Umbilical cord (tissue), 2 donors: Measurements from ENCODE around the gene CHD1. TPM values are rescaled to one million over a fixed set of nuclear protein-coding genes. Genes with fewer than 3 reads are reported as not detected.
"Not testable (repeated sequence)": the region's sequence is repeated elsewhere in the genome, so short reads cannot be mapped to it uniquely, and the experiment has no call there.

Source experiments
- DNase-seq: peaks from one replicate; pipeline ENCODE4 v3.0.0-alpha.2; 2015; ENCODE audit warnings: low spot score
- total RNA-seq: library from RNA; depleted of rRNA; stranded (reverse); fragments of >200 nt; gene quantifications from one replicate; pipeline ENCODE4 v1.2.3, GENCODE V29; 2014; ENCODE audit warnings: low replicate concordance; ENCODE audit not compliant: insufficient read depth

The CHD1 gene
- total RNA-seq = 98.0 TPM

DNA sequence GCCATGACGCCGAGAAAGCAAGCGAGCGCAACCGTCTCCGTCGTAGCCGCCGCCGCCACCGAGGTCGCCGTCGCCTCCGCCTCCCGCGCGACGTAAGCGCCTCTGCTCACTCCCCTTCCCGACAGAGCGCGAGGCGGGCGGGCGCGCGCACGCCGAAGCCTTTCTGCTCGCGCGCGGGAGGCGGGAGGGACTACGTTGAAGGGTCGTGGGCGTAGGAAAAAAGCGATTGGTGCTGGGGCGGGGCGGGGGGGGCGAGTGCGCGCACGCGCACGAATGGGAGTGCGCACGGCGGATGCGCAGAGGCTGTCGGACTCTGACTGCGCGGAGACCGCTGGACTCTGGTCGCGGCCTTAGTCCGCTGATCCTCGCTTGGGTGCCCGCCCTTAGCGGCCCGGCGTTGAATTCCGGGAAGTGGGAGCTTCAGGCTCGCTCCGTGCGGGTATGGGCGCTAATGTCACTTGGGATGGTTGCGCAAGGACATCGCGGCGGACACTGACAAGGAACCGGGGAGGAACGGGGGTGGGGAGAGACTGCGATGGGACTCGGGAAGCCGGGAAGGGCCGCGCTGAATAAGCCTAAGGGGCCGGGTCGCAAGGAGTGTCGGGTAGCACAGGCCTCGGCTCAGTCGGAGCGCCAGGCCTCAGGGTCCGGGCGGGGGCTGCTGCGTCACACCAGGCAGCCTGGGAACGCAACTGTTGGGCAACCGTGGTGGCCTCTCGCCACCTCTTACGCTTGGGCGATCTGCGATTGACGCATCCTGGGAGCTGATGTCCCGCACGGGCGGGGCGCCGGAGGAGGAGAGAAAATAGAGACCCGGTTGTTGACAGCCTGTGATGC lies at the start of gene CHD1:
CHD1 (minus strand) TSS at position 135 of the 837 bp plus-strand sequence. CDS start 2,621 bp downstream, outside the sequence.
- DNase-seq = peak; percentile 97

DNA sequence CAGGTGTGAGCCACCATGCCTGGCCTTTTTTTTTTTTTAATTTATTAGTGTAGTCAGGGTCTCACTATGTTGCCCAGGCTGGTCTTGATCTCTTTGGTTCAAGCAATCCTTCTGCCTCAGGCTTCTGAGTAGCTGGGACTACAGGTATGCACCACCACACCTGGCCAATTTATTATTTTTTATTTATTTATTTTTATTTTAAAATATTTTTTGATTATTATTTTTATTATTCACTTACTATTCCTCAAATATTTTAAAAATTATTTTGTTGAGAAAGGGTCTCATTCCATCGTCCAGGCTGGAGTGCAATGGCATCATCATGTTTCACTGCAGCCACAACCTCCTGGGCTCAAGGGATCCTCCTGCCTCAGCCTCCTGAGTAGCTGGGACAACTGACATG lies 49.7 kb upstream of the CHD1 start:
- no peak for DNase-seq

DNA sequence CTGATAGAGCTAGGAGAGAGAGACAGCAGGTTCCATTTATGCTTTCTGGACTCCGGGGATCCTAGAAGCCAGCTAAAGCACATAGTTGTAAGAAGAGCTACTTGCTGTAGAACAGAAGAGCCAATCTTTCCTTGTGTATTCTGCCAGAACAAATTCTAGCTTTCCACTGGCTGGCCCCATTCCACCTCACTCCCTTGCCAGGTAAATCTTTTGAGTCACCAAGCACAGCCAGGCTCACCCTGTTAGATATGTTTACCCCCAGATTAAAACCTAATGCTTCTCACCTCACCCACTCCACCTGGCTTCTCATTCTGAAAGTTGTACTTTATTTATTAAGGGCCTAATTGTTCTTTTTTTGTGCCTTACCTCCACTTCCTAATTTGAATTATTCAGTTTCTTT lies 48.9 kb upstream of the CHD1 start:
- no peak for DNase-seq

GRCh38 chr5:98975682-98976407 lies 47.0 kb upstream of the CHD1 start:
- DNase-seq = no peak

- DNase-seq = no peak
Observed at GRCh38 chr5:98975223-98975622, 46.4 kb upstream of the CHD1 start.

DNA sequence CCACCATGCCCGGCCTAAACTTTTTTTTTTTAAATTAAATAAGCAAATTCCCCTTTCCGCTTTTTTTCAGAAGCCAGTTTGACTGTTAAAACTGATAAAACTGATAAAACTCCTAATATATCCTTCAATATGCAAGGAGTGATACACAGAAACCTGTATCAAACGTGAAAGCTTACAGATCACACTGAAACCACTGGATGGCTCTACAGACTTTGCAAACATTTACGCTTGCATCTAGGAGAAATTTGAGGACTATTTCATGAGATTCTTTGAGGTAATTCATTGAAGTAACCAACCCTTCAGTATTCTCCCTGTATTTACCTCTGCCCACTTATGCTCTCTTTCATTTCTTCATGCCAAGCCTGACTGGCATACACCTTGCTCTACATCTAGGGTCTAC lies 40.6 kb upstream of the CHD1 start:
- DNase-seq = no peak

DNA sequence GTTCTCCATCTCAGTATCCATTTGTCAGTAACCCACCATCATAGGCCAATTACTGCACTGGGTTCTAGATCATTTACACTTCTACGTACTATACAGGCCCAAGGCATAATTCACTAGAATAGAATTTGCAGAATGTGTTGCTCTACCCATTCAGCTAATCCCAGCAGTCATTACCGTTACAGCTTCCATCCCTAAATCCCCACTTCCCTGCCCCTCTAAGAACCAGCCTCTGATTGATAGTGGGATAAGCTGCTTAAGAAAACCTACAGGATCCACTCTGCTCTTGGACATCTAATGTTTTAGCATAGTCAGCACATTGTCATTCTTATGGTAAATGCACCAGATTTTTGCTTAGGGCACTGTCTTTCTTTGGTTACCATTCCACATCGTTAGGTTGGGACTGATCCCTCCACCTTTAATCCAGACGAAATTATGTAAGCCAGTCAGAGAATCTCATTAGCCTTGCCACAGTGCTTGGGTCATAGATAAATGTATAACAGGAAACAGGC lies 39.3 kb upstream of the CHD1 start:
- no peak for DNase-seq

GRCh38 chr5:98965226-98965625 lies 36.4 kb upstream of the CHD1 start:
- DNase-seq = no peak

GRCh38 chr5:98964621-98965020 lies 35.8 kb upstream of the CHD1 start:
- DNase-seq = no peak

DNA sequence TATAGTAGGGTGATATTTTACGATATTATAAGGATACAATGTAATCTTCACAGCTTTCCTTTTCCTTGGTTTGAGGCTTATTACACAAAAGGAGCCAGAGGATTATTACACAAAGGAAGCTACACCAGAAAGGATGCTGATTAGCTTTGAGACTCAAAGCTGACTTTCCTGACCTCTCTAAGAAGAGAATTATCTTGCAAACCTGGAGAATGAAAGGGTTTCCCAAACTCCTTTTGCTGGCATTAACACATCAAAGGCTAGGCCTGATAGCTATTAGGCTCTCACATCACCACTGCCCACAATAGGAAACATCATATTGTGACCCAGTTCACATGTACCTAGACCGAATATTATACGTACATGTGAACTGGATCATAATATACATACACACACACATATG lies 34.2 kb upstream of the CHD1 start:
- DNase-seq = no peak

DNA sequence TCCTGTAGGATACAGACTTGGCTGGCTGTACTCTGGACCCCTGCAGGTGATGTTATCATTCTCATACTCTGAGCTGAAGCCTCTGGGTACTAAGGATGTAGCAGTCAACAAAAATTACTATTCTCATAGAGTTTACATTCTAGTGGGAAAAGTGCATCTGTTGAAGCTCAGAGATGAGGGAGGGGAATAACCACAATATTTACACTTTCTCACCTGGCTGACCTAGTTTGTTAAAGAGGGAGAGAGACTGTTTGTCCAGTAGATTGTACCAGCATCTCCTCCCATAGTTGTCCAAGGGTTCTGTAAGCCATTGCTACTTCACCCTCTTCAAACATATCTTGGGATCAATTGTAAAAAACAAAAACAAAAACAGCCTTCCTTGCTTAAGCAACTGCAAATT lies 33.8 kb upstream of the CHD1 start:
- DNase-seq = no peak

DNA sequence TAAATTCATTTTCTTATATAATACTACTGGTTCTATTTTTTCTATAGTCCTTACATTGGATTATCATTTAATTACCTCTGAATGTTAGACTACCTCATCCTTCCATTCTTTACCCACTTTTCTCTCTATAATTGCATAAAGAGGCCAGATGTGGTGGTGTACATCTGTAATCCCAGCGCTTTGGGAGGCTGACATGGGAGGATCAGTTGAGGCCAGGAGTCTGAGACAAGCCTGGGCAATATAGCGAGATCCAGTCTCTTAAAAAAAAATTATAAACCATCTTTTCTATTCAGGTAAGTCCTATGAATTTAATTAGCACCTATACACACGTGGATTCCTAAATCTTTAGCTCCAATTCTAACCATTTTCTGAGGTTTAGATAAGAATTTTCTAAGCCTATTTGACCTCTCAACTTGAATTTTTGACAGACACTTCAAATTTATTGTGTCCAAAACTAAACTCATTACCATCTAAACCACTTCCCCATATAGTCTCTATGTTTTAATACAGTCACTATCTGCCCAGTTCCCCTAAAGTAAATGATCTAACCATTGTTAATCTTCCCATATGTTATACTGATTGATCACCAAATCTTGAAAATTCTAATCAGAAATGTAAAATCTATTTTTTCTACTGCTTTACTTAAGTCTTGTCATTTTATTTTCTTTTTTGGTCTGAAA lies 33.0 kb upstream of the CHD1 start:
- no peak for DNase-seq

- DNase-seq = no peak
Observed at GRCh38 chr5:98957307-98957706, 28.5 kb upstream of the CHD1 start.

- DNase-seq = not testable (repeated sequence)
Observed at GRCh38 chr5:98955888-98956287, 27.1 kb upstream of the CHD1 start.

GRCh38 chr5:98955471-98955870 lies 26.7 kb upstream of the CHD1 start:
- DNase-seq = not testable (repeated sequence)

DNA sequence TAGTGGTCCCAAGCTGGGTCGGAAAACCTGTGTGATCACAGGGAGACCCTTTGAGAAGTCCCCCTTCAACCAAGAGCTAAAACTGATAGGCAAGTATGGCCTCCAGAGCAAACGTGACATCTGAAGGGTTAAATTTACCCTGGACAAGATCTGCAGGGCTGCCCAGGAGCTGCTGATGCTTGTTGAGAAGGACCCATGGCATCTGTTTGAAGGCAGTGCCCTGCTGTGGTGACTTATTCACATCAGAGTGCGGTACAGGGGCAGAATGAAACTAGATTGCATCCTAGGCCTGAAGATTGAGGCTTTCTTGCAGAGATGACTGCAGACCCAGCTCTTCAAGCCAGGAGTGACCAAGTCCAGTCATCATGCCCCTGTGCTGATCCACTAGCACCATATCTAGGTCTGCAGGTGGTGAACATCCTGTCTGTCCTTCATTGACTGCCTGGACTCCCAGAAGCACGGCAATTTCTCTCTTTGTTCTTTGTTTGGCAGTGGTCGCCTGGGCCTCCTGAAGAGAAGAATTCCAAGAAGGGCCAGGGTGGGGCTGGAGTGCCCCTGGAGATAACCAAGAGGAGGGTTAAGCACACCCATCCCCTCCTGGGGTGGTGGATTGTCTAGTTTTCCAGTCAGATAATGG lies 25.7 kb upstream of the CHD1 start:
- DNase-seq = no peak

GRCh38 chr5:98942847-98943246 lies 14.0 kb upstream of the CHD1 start:
- no peak for DNase-seq

DNA sequence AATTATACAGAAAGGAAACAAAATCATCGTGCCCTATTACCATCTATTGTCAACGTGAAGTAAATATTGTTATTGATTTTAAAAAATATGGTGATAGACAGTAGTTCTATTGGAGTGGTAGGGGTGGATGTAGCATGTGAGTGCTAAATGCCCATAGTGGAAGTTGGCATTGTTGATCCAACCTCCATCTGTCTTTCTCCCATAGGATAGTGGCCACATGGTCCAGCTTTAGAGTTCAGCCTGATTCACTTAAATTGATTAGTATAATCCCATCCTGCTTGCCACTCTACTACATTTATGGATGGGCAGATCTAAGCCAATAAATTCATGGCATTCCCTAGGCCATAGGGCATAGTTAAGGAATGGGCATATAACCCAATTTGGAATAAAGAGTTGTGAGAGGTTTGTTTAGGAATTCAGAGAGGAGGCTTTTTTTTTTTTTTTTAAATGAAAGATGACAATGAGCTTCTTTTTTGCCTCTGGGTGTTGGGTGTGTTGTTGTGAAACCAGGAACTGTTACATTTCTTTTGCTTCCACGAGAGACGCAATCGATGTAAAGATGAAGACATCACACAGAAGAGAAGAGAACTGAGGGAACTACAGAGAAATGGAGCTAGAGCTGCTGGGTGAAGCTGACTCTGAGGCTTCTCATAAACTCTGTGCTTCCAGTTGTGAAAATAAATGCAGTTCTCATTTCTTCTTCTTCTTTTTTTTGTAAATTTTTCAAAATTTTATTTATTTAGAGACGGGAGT lies 12.5 kb upstream of the CHD1 start:
- no peak for DNase-seq

DNA sequence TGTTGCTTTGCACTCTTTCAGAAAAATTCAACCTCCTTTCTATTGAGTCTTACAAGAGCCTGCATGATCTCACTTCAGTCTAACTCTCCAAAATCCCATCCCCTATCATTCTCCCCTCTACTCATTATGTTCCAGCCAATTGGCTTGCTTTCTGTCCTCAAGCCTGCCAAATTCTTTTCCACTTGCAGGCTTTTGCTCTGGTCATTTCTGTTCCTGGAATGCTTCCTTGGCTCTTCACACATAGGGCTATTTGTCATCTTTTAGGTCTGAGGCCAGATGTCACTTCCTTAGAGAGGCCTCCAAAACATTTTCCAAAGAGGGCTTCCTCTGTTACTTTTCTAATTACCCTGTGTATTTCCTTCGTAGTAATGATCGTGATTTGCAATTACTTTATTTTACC lies 11.8 kb upstream of the CHD1 start:
- peak; percentile 5 for DNase-seq

DNA sequence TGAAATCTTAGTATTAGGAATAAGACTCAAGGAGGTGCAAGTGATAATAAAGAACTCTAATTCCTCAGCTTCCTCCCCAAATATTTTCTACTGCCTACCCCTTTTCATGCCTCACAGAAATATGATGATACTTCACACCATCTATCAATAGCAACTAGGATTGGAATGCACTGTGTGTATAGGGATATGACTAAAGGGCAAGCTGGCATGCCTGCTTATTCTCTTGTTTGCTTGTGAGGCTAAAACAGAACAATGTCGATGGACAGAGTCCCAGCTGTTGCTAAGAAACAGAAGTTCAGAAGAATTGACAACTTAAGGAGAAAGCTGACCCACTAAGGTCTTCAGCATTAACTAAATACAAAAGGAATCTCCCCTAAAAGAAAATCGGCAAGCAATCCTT lies 9.7 kb upstream of the CHD1 start:
- no peak for DNase-seq
